Panc1 (cell line): ENCODE measurements around the gene NOTUM. TPM values are rescaled to one million over a fixed set of nuclear protein-coding genes. Genes with fewer than 3 reads are reported as not detected.

Source experiments
- ATAC-seq: fragments of 200-7000 bp; cut with Tn5 transposase; 2 replicates; pipeline ENCODE4 v1.9.1; 2020; ENCODE audit warnings: mild to moderate bottlenecking, moderate library complexity
- BruUV-seq: library from RNA; stranded (reverse); fragments of 400-500 nt; replicated peaks from 2 replicates; lab custom pipeline; 2021; lab: Mats Ljungman, UMichigan
- CTCF ChIA-PET: fragments of 300-600 bp; sonication (Branson Sonifier 250); formaldehyde crosslinking; loops from one replicate; lab custom pipeline; 2022; ENCODE audit warnings: antibody characterized with exemption; lab: Charles Lee
- POLR2A ChIA-PET: fragments of 300-600 bp; sonication (Branson Sonifier 250); formaldehyde crosslinking; loops from one replicate; lab custom pipeline; 2022; ENCODE audit warnings: antibody characterized with exemption; lab: Charles Lee
- DNase-seq: peaks from one replicate; pipeline ENCODE4 v3.0.0-alpha.2; 2010; ENCODE audit warnings: low read depth, low spot score
- H3K27ac ChIP-seq: 2 replicates; pipeline ENCODE4 v1.5.1; 2011; ENCODE audit warnings: mild to moderate bottlenecking, low read length, inconsistent platforms
- H3K27me3 ChIP-seq: fragments of 200-500 bp; sonication (Bioruptor generic); 2 replicates; pipeline ENCODE4 v1.6.0; 2014; ENCODE audit warnings: low read length, inconsistent platforms; ENCODE audit not compliant: control insufficient read depth, insufficient read depth
- H3K36me3 ChIP-seq: fragments of 200-500 bp; sonication (Bioruptor generic); 2 replicates; pipeline ENCODE4 v1.5.1; 2014; ENCODE audit warnings: inconsistent platforms, mild to moderate bottlenecking, low read length, moderate library complexity; ENCODE audit not compliant: control insufficient read depth, insufficient read depth
- H3K4me1 ChIP-seq: 2 replicates; pipeline ENCODE4 v1.5.1; 2011; ENCODE audit warnings: inconsistent platforms, mild to moderate bottlenecking, low read length, moderate library complexity; ENCODE audit not compliant: control insufficient read depth, insufficient read depth
- H3K4me3 ChIP-seq, 2 experiments: 2 replicates each; pipeline ENCODE4 v1.5.1; 2011 to 2012; ENCODE audit warnings: low read depth in 2 of 2, low read length in 2 of 2, mild to moderate bottlenecking in 2 of 2, inconsistent platforms in 1 of 2, moderate library complexity in 1 of 2
- H3K9me3 ChIP-seq: fragments of 200-500 bp; sonication (Bioruptor generic); 2 replicates; pipeline ENCODE4 v1.5.1; 2014; ENCODE audit warnings: low read depth, mild to moderate bottlenecking, inconsistent platforms, low read length, moderate library complexity; ENCODE audit not compliant: control insufficient read depth, insufficient read depth
- POLR2AphosphoS5 ChIP-seq: IDR thresholded peaks from 2 replicates; pipeline ENCODE4 v1.6.1; 2012; ENCODE audit warnings: mild to moderate bottlenecking, low read depth, low read length, moderate library complexity
- SIN3A ChIP-seq: IDR thresholded peaks from 2 replicates; pipeline ENCODE4 v1.6.1; 2012; ENCODE audit warnings: low read depth, mild to moderate bottlenecking, low read length, moderate library complexity, borderline replicate concordance; ENCODE audit not compliant: insufficient read depth
- TCF7L2 ChIP-seq: IDR thresholded peaks from 2 replicates; pipeline ENCODE4 v1.6.1; 2011; ENCODE audit warnings: mild to moderate bottlenecking, low read depth, low read length, inconsistent platforms
- in situ Hi-C: cut with HindIII; loops from 2 replicates; pipeline ENCODE4 v1.10.0; 2016; ENCODE audit warnings: low sequenced_read_pairs, low pct_unique_long_range_greater_than_20kb
- intact Hi-C: fragments of 100-400 bp; cut with micrococcal nuclease; formaldehyde crosslinking; loops from one replicate; pipeline ENCODE4 v1.10.0; 2022; ENCODE audit not compliant: unreplicated experiment
- total RNA-seq: library from RNA; stranded (reverse); gene quantifications from one replicate; pipeline ENCODE4 v1.2.1, GENCODE V29; 2021; ENCODE audit not compliant: unreplicated experiment
- TF ChIP-seq, protein P1 (sequence below), 2 experiments: IDR thresholded peaks; 2 replicates each; pipeline ENCODE4 v1.6.1; 2011 to 2012; ENCODE audit warnings: low read depth in 2 of 2, control low read depth in 1 of 2, low read length in 1 of 2, mild to moderate bottlenecking in 1 of 2, moderate library complexity in 1 of 2; ENCODE audit not compliant: insufficient read depth in 1 of 2
- TF ChIP-seq, protein P2 (sequence below): fragments of 450-650 bp; IDR thresholded peaks from 2 replicates; pipeline ENCODE4 v1.5.1; 2017; ENCODE audit warnings: mild to moderate bottlenecking

Gene NOTUM
- total RNA-seq, 1 experiment from 2014 or later = 2.0 TPM

DNA sequence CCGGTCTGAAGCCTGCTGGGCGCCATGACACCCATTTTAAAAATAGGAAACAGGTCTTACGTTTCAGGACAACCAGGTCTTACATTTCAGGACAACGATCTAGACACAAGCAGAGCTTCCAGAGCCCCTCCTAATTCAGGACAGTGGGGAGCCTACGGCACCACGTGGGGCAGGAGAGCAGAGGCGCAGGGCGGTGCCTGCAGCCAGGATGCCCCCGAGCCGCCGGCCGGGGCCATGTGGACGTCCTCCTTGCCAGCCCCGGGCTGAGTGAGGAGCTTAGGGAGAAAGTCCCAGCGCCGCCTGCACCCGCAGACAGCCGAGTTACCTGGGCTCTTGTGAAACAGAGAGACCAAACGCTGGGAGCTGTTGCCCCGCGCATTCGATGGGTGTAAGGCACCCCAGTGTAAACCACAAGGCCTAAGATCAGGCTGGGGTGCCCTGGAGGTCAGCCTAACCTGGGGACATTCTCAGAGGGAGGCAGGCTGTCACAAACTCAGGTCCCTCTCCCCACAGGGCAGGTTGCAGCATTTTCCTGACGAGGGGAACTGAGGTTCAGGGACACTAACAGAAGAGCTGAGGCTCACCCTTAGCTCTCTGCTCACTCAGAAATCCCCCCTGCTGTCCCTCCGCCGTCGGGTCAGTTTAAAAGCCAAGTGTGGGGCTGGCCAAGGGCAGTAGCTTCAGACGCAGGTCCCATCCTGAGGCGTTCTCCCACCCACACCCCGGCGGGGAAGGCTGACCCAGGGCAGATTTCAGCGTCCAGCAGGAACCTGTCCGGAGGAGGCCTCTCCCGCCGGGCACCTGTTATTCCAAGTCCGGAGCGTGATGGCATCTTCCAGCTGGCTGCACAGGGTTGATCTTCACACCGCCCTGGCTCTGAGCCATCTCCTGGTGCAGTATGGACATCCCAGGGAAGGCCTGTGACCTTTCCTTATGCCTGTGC is 1.8 kb upstream of the NOTUM start:
- ChIA-PET CTCF (interaction anchor here (4.4 kb wide), 1 partner anchor 58 kb away, joined by 37 read pairs; the partner anchor contains the start of genes CENPX and LRRC45), POLR2A (no interaction called here)
- Histone ChIP-seq H3K36me3 (peaks cover 5% of the 10 kb centered on the region; the same call in 1 of the 2 replicates), H3K9me3 (no peaks in the 10 kb centered on the region), H3K27me3 (no peaks in the 10 kb centered on the region; the same call in 1 of the 2 replicates), H3K4me3 (no peak overlapping the region), H3K27ac (no peak overlapping the region), H3K4me1 (peaks cover 11% of the 10 kb centered on the region)
- ATAC-seq (no peak), DNase-seq (no peak)
- TF ChIP-seq, protein P1, sequence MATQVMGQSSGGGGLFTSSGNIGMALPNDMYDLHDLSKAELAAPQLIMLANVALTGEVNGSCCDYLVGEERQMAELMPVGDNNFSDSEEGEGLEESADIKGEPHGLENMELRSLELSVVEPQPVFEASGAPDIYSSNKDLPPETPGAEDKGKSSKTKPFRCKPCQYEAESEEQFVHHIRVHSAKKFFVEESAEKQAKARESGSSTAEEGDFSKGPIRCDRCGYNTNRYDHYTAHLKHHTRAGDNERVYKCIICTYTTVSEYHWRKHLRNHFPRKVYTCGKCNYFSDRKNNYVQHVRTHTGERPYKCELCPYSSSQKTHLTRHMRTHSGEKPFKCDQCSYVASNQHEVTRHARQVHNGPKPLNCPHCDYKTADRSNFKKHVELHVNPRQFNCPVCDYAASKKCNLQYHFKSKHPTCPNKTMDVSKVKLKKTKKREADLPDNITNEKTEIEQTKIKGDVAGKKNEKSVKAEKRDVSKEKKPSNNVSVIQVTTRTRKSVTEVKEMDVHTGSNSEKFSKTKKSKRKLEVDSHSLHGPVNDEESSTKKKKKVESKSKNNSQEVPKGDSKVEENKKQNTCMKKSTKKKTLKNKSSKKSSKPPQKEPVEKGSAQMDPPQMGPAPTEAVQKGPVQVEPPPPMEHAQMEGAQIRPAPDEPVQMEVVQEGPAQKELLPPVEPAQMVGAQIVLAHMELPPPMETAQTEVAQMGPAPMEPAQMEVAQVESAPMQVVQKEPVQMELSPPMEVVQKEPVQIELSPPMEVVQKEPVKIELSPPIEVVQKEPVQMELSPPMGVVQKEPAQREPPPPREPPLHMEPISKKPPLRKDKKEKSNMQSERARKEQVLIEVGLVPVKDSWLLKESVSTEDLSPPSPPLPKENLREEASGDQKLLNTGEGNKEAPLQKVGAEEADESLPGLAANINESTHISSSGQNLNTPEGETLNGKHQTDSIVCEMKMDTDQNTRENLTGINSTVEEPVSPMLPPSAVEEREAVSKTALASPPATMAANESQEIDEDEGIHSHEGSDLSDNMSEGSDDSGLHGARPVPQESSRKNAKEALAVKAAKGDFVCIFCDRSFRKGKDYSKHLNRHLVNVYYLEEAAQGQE (IDR thresholded peaks at IDR 0.05; ENCODE audit: insufficient read depth in 1 of 2, low read depth in 2 of 2, low read length in 1 of 2) = no peak
- TF ChIP-seq SIN3A = no peak
- no peak for TF ChIP-seq TCF7L2
- no peak for TF ChIP-seq POLR2AphosphoS5
- TF ChIP-seq, protein P2, sequence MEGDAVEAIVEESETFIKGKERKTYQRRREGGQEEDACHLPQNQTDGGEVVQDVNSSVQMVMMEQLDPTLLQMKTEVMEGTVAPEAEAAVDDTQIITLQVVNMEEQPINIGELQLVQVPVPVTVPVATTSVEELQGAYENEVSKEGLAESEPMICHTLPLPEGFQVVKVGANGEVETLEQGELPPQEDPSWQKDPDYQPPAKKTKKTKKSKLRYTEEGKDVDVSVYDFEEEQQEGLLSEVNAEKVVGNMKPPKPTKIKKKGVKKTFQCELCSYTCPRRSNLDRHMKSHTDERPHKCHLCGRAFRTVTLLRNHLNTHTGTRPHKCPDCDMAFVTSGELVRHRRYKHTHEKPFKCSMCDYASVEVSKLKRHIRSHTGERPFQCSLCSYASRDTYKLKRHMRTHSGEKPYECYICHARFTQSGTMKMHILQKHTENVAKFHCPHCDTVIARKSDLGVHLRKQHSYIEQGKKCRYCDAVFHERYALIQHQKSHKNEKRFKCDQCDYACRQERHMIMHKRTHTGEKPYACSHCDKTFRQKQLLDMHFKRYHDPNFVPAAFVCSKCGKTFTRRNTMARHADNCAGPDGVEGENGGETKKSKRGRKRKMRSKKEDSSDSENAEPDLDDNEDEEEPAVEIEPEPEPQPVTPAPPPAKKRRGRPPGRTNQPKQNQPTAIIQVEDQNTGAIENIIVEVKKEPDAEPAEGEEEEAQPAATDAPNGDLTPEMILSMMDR = no peak
- intact Hi-C loops (loop anchor here (2.0 kb wide), 1 partner anchor 58 kb away; no protein-coding TSS in a partner anchor), in situ Hi-C loops (no loop called here)
- BruUV-seq = no TSS peak

DNA sequence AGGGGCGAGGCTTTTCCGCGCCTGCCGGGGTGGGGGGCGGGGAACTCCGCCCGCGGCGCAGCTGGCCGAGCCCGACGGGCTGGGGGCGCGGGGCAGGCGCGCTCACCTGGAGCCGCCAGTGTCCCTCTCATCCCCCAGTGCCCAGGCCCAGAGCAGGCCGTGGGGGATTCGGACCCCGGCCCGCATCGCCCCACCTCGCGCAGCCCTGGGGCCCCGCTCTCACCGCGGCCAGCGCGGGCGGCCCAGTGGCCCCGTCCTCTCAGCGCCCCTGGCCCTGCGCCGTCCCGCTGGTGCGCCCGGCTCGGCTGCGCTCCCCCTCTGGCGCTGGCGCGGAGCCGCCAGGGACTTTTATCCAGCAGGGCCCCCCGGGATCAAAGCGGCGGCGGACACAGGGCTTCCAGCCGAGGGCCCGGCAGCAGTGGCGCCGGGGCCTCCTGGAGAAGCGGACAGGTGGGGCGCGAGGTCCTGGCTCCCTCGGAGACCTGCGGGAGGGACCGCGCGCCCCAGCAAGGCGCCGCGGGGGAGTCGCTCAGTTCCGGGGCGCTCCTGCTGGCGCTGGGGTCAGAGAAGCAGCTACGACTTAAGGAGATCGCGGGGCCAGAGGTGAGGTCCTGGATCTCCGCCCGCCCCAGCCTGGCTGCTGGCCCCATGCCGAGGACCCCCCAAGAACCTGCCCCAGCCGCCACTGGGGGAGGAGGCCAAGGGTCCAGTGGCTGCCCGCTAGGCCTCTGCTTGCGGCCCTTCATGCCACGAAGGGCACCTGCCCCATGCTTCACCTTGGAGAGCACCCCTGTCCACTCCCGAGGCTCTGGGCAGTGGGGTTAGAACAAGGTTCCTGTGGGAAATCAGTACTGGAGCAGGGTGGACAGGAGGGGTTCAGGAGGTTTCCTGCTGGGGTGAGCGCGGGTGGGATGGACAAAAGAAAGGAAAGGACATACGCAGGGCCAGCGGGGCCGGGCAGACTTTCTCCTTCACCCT is 823 bp upstream of the NOTUM start:
- Histone ChIP-seq H3K36me3 (peaks cover 5% of the 10 kb centered on the region; the same call in 1 of the 2 replicates), H3K9me3 (no peaks in the 10 kb centered on the region), H3K4me3 (no peak overlapping the region), H3K27me3 (no peaks in the 10 kb centered on the region; the same call in 1 of the 2 replicates), H3K27ac (no peak overlapping the region), H3K4me1 (peaks cover 6% of the 10 kb centered on the region)
- BruUV-seq = no TSS peak
- intact Hi-C loops = loop anchor here (2.0 kb wide), 1 partner anchor 59 kb away; no protein-coding TSS in a partner anchor
- in situ Hi-C loops = no loop called here
- ChIA-PET POLR2A (interaction anchor here (0.6 kb wide), 1 partner anchor 37 kb away, joined by 5 read pairs; no protein-coding TSS in a partner anchor), CTCF (interaction anchor here (4.4 kb wide), 1 partner anchor 59 kb away, joined by 37 read pairs; the partner anchor contains the start of genes CENPX and LRRC45)
- DNase-seq = no peak
- TF ChIP-seq TCF7L2 (no peak), SIN3A (no peak), POLR2AphosphoS5 (no peak)
- TF ChIP-seq, protein P1 (IDR thresholded peaks at IDR 0.05; ENCODE audit: insufficient read depth in 1 of 2, low read depth in 2 of 2, low read length in 1 of 2) = no peak
- TF ChIP-seq, protein P2 = no peak
- no peak for ATAC-seq
